GM12892 (cell line): ENCODE results near the gene CIT.

Experiments
- POLR2A ChIP-seq: IDR thresholded peaks from 2 replicates; pipeline ENCODE4 v1.6.1; 2011; ENCODE audit warnings: low read depth, low read length, control low read depth
- TAF1 ChIP-seq: IDR thresholded peaks from 2 replicates; pipeline ENCODE4 v1.6.1; 2011; ENCODE audit warnings: low read depth, mild to moderate bottlenecking, control low read depth, low read length, borderline replicate concordance

DNA sequence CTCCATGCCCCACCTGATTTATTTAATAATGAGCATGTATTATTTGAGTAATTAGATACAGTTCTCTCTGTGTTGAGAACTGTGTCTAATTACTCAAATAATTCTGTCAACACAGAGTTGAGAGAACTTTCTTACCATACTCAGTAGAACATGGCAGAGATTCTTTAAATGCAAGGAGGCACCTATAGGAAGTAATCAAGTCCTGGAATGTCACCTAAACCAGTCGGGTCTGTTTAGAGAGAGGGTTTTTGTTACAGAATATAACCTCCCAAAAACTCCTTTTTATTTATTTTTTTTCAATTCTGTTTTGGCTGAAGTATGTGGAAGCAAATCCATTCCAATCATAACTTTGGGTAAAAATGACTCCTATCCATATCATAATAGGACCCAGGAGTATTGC lies 37.5 kb upstream of the CIT start:
- TF ChIP-seq POLR2A (no peak), TAF1 (no peak)
